ENCODE measurements around the gene APLNR.
A peak's percentile ranks its signal among the peaks of the same experiment; 100 is the strongest.

Gene APLNR

GRCh38 chr11:57214494-57214893 lies 22.6 kb downstream of the APLNR start:
- no peak for DNase-seq

- DNase-seq = no peak
These were observed 23.0 kb downstream of the APLNR start for GRCh38 chr11:57214098-57214417.

- peak; percentile 78 for DNase-seq
These were observed 23.5 kb downstream of the APLNR start for GRCh38 chr11:57213342-57214097.

GRCh38 chr11:57210781-57211180 lies 26.3 kb downstream of the APLNR start:
- DNase-seq = no peak

GRCh38 chr11:57207168-57207567 lies 29.9 kb downstream of the APLNR start:
- no peak for DNase-seq

GRCh38 chr11:57205041-57205641 lies 31.9 kb downstream of the APLNR start:
- DNase-seq = no peak

GRCh38 chr11:57203882-57204480 lies 33.1 kb downstream of the APLNR start:
- no peak for DNase-seq

- no peak for DNase-seq
These were observed 33.7 kb downstream of the APLNR start for GRCh38 chr11:57203359-57203758.

- no peak for DNase-seq
These were observed 34.8 kb downstream of the APLNR start for GRCh38 chr11:57202281-57202680.

GRCh38 chr11:57200917-57201316 lies 36.1 kb downstream of the APLNR start:
- DNase-seq = no peak

GRCh38 chr11:57199330-57199729 lies 37.7 kb downstream of the APLNR start:
- no peak for DNase-seq

- DNase-seq = no peak
These were observed 39.3 kb downstream of the APLNR start for GRCh38 chr11:57197762-57198161.

- DNase-seq = no peak
These were observed 40.5 kb downstream of the APLNR start for GRCh38 chr11:57196596-57196995.

GRCh38 chr11:57192316-57192715 lies 44.7 kb downstream of the APLNR start:
- peak; percentile 23 for DNase-seq

GRCh38 chr11:57191311-57192219 lies 45.5 kb downstream of the APLNR start:
- DNase-seq = no peak

- DNase-seq = no peak
These were observed 46.5 kb downstream of the APLNR start for GRCh38 chr11:57190548-57190947.
